HepG2 (cell line): Measurements from ENCODE around the gene SBNO2. TPM values are rescaled to one million over a fixed set of nuclear protein-coding genes. Genes with fewer than 3 reads are reported as not detected.

ENCODE experiments used
- ZNF296 ChIP-seq: sonication (generic); formaldehyde crosslinking; conservative IDR thresholded peaks from 2 replicates; pipeline ENCODE4 v1.5.0; 2020; ENCODE audit warnings: mild to moderate bottlenecking, missing genetic modification reagents
- polyA plus RNA-seq, 8 experiments: library from polyadenylated mRNA; depleted of rRNA in 3 of 8; stranded (reverse) in 7 of 8; unstranded in 1 of 8; fragments of >200 nt; fragmentation: Illumina TruSeq in 4 of 8; extraction: Trizol in 4 of 8; gene quantifications; 2 replicates each; pipeline versions ENCODE4 v1.2.1 to v1.2.3, GENCODE V29; 2011 to 2016; ENCODE audit warnings: low read depth in 4 of 8, missing spikeins in 1 of 8, mixed read lengths in 1 of 8; ENCODE audit not compliant: insufficient read depth in 1 of 8
- total RNA-seq, 5 experiments: library from RNA; depleted of rRNA; stranded (reverse); fragments of >200 nt; fragmentation: Illumina TruSeq; extraction: Trizol; gene quantifications; 2 replicates each; pipeline ENCODE4 v1.2.3, GENCODE V29; 2016; ENCODE audit warnings: low read depth in 1 of 5
- TF ChIP-seq, protein P1 (sequence below): IDR thresholded peaks from 2 replicates; pipeline ENCODE4 v1.4.0; 2020; ENCODE audit warnings: mild to moderate bottlenecking, missing genetic modification reagents
- TF ChIP-seq, protein P2 (sequence below): sonication (generic); formaldehyde crosslinking; IDR thresholded peaks from 2 replicates; pipeline ENCODE4 v1.5.0; 2020; ENCODE audit warnings: mild to moderate bottlenecking, missing genetic modification reagents, moderate library complexity
- TF ChIP-seq, protein P3 (sequence below): sonication (generic); formaldehyde crosslinking; IDR thresholded peaks from 2 replicates; pipeline ENCODE4 v1.5.1; 2020; ENCODE audit warnings: missing genetic modification reagents, mild to moderate bottlenecking, borderline replicate concordance
- TF ChIP-seq, protein P4 (sequence below): sonication (generic); formaldehyde crosslinking; IDR thresholded peaks from 2 replicates; pipeline ENCODE4 v1.8.0; 2022; ENCODE audit warnings: mild to moderate bottlenecking, missing genetic modification reagents

SBNO2 gene
- total and polyA plus RNA-seq, 2 of the 13 experiments (the other 11 are each of a cell fraction or from before 2014, with no cell fraction given) = 8.6 to 10.4 TPM

DNA sequence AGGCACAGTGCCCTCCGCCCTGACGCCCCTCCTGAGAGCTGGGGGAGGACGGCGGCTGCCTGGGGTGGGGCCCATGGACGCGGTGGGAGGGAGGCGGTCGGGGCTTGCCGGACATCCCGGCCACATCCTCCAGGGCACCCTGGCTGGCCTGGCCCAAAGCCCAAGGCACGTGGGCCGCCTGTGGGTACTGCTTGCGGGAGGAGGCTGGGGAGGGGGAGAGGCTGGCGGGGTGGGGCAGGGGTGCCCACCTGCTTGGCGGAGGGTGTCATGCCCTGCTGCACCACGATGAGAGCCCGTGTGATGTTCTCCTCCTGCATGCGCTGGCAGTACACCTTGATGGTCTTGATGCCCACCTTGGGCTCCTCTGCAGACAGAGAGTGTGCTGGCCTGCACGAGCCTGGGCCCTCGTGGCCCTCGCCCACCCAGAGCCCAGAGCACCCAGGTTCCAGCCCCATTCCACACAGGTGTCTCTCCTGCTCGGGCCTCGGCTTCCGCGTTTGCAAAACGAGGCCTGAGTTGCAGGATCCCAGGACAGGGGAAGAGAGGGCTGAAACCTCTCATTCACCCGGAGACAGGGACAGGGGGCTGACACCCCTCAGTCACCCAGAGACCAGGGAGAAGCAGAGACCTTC lies 82.4 kb downstream of the SBNO2 start (continued):
- TF ChIP-seq, protein P1, sequence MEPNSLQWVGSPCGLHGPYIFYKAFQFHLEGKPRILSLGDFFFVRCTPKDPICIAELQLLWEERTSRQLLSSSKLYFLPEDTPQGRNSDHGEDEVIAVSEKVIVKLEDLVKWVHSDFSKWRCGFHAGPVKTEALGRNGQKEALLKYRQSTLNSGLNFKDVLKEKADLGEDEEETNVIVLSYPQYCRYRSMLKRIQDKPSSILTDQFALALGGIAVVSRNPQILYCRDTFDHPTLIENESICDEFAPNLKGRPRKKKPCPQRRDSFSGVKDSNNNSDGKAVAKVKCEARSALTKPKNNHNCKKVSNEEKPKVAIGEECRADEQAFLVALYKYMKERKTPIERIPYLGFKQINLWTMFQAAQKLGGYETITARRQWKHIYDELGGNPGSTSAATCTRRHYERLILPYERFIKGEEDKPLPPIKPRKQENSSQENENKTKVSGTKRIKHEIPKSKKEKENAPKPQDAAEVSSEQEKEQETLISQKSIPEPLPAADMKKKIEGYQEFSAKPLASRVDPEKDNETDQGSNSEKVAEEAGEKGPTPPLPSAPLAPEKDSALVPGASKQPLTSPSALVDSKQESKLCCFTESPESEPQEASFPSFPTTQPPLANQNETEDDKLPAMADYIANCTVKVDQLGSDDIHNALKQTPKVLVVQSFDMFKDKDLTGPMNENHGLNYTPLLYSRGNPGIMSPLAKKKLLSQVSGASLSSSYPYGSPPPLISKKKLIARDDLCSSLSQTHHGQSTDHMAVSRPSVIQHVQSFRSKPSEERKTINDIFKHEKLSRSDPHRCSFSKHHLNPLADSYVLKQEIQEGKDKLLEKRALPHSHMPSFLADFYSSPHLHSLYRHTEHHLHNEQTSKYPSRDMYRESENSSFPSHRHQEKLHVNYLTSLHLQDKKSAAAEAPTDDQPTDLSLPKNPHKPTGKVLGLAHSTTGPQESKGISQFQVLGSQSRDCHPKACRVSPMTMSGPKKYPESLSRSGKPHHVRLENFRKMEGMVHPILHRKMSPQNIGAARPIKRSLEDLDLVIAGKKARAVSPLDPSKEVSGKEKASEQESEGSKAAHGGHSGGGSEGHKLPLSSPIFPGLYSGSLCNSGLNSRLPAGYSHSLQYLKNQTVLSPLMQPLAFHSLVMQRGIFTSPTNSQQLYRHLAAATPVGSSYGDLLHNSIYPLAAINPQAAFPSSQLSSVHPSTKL = no peak
- TF ChIP-seq, protein P2, sequence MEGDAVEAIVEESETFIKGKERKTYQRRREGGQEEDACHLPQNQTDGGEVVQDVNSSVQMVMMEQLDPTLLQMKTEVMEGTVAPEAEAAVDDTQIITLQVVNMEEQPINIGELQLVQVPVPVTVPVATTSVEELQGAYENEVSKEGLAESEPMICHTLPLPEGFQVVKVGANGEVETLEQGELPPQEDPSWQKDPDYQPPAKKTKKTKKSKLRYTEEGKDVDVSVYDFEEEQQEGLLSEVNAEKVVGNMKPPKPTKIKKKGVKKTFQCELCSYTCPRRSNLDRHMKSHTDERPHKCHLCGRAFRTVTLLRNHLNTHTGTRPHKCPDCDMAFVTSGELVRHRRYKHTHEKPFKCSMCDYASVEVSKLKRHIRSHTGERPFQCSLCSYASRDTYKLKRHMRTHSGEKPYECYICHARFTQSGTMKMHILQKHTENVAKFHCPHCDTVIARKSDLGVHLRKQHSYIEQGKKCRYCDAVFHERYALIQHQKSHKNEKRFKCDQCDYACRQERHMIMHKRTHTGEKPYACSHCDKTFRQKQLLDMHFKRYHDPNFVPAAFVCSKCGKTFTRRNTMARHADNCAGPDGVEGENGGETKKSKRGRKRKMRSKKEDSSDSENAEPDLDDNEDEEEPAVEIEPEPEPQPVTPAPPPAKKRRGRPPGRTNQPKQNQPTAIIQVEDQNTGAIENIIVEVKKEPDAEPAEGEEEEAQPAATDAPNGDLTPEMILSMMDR = no peak
- TF ChIP-seq ZNF296 (CRISPR knock-in tag) = no peak
- TF ChIP-seq, protein P3, sequence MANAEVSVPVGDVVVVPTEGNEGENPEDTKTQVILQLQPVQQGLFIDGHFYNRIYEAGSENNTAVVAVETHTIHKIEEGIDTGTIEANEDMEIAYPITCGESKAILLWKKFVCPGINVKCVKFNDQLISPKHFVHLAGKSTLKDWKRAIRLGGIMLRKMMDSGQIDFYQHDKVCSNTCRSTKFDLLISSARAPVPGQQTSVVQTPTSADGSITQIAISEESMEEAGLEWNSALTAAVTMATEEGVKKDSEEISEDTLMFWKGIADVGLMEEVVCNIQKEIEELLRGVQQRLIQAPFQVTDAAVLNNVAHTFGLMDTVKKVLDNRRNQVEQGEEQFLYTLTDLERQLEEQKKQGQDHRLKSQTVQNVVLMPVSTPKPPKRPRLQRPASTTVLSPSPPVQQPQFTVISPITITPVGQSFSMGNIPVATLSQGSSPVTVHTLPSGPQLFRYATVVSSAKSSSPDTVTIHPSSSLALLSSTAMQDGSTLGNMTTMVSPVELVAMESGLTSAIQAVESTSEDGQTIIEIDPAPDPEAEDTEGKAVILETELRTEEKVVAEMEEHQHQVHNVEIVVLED (CRISPR knock-in tag) = no peak
- TF ChIP-seq, protein P4, sequence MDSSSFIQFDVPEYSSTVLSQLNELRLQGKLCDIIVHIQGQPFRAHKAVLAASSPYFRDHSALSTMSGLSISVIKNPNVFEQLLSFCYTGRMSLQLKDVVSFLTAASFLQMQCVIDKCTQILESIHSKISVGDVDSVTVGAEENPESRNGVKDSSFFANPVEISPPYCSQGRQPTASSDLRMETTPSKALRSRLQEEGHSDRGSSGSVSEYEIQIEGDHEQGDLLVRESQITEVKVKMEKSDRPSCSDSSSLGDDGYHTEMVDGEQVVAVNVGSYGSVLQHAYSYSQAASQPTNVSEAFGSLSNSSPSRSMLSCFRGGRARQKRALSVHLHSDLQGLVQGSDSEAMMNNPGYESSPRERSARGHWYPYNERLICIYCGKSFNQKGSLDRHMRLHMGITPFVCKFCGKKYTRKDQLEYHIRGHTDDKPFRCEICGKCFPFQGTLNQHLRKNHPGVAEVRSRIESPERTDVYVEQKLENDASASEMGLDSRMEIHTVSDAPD (CRISPR knock-in tag) = no peak
